HepG2 (cell line): ENCODE data around the gene ABCC10. TPM values are rescaled to one million over a fixed set of nuclear protein-coding genes. Genes with fewer than 3 reads are reported as not detected.

Experiments
- ATF1 ChIP-seq: IDR thresholded peaks from 2 replicates; pipeline ENCODE4 v1.6.1; 2016; ENCODE audit warnings: mild to moderate bottlenecking, control low read depth
- CAMTA2 ChIP-seq: sonication (generic); formaldehyde crosslinking; IDR thresholded peaks from 2 replicates; pipeline ENCODE4 v1.4.0; 2020; ENCODE audit warnings: mild to moderate bottlenecking, missing genetic modification reagents, borderline replicate concordance
- DR1 ChIP-seq: sonication (generic); formaldehyde crosslinking; IDR thresholded peaks from 2 replicates; pipeline ENCODE4 v1.8.0; 2021; ENCODE audit warnings: mild to moderate bottlenecking, missing genetic modification reagents, inconsistent platforms
- KAT7 ChIP-seq: IDR thresholded peaks from 2 replicates; pipeline ENCODE4 v1.6.1; 2018; ENCODE audit warnings: borderline replicate concordance, missing compliant biosample characterization
- MZF1 ChIP-seq: sonication (generic); formaldehyde crosslinking; IDR thresholded peaks from 2 replicates; pipeline ENCODE4 v1.8.1; 2023; ENCODE audit warnings: mild to moderate bottlenecking, missing genetic modification reagents, borderline replicate concordance
- NFIC ChIP-seq: IDR thresholded peaks from 2 replicates; pipeline ENCODE4 v1.6.1; 2012; ENCODE audit warnings: mild to moderate bottlenecking, low read length, inconsistent platforms
- PHF8 ChIP-seq: sonication (generic); formaldehyde crosslinking; IDR thresholded peaks from 2 replicates; pipeline ENCODE4 v1.5.0; 2020; ENCODE audit warnings: missing genetic modification reagents
- RFX1 ChIP-seq: fragments of 450-650 bp; IDR thresholded peaks from 2 replicates; pipeline ENCODE4 v1.6.1; 2017
- SMAD3 ChIP-seq: sonication (generic); formaldehyde crosslinking; IDR thresholded peaks from 2 replicates; pipeline ENCODE4 v1.4.0; 2020; ENCODE audit warnings: missing genetic modification reagents
- SOX6 ChIP-seq, 2 experiments: fragments of 450-650 bp in 1 of 2; sonication (generic) in 1 of 2; formaldehyde crosslinking in 1 of 2; IDR thresholded peaks; 2 replicates each; pipeline versions ENCODE4 v1.4.0 to v1.6.1; 2017 to 2020; ENCODE audit warnings: antibody characterized with exemption in 1 of 2, mild to moderate bottlenecking in 1 of 2, missing genetic modification reagents in 1 of 2
- ZC3H13 ChIP-seq: sonication (generic); formaldehyde crosslinking; IDR thresholded peaks from 2 replicates; pipeline ENCODE4 v1.8.1; 2023; ENCODE audit warnings: mild to moderate bottlenecking, missing genetic modification reagents, moderate library complexity
- ZNF563 ChIP-seq: sonication (generic); formaldehyde crosslinking; IDR thresholded peaks from 2 replicates; pipeline ENCODE4 v1.8.0; 2022; ENCODE audit warnings: mild to moderate bottlenecking, moderate library complexity, missing genetic modification reagents
- ZNF660 ChIP-seq: sonication (generic); formaldehyde crosslinking; IDR thresholded peaks from 2 replicates; pipeline ENCODE4 v1.5.1; 2020; ENCODE audit warnings: mild to moderate bottlenecking, low read depth, missing genetic modification reagents, borderline replicate concordance
- ZNF768 ChIP-seq: sonication (generic); formaldehyde crosslinking; IDR thresholded peaks from 2 replicates; pipeline ENCODE4 v1.4.0; 2020; ENCODE audit warnings: missing genetic modification reagents
- ZSCAN12 ChIP-seq: sonication (generic); formaldehyde crosslinking; IDR thresholded peaks from 2 replicates; pipeline ENCODE4 v1.9.0; 2021; ENCODE audit warnings: mild to moderate bottlenecking, missing genetic modification reagents
- polyA plus RNA-seq, 8 experiments: library from polyadenylated mRNA; depleted of rRNA in 3 of 8; stranded (reverse) in 7 of 8; unstranded in 1 of 8; fragments of >200 nt; fragmentation: Illumina TruSeq in 4 of 8; extraction: Trizol in 4 of 8; gene quantifications; 2 replicates each; pipeline versions ENCODE4 v1.2.1 to v1.2.3, GENCODE V29; 2011 to 2016; ENCODE audit warnings: low read depth in 4 of 8, missing spikeins in 1 of 8, mixed read lengths in 1 of 8; ENCODE audit not compliant: insufficient read depth in 1 of 8
- total RNA-seq, 5 experiments: library from RNA; depleted of rRNA; stranded (reverse); fragments of >200 nt; fragmentation: Illumina TruSeq; extraction: Trizol; gene quantifications; 2 replicates each; pipeline ENCODE4 v1.2.3, GENCODE V29; 2016; ENCODE audit warnings: low read depth in 1 of 5
- TF ChIP-seq, protein P1 (sequence below): sonication (generic); formaldehyde crosslinking; IDR thresholded peaks from one replicate; pipeline ENCODE4 v1.5.1; 2020; ENCODE audit warnings: mild to moderate bottlenecking, missing genetic modification reagents; ENCODE audit errors: not compliant biosample characterization
- TF ChIP-seq, protein P2 (sequence below): sonication (generic); formaldehyde crosslinking; IDR thresholded peaks from 2 replicates; pipeline ENCODE4 v1.4.0; 2020; ENCODE audit warnings: missing genetic modification reagents, borderline replicate concordance

The ABCC10 gene
- total and polyA plus RNA-seq, 2 of the 13 experiments (the other 11 are each of a cell fraction or from before 2014, with no cell fraction given), result 16.0 to 24.3 TPM

DNA sequence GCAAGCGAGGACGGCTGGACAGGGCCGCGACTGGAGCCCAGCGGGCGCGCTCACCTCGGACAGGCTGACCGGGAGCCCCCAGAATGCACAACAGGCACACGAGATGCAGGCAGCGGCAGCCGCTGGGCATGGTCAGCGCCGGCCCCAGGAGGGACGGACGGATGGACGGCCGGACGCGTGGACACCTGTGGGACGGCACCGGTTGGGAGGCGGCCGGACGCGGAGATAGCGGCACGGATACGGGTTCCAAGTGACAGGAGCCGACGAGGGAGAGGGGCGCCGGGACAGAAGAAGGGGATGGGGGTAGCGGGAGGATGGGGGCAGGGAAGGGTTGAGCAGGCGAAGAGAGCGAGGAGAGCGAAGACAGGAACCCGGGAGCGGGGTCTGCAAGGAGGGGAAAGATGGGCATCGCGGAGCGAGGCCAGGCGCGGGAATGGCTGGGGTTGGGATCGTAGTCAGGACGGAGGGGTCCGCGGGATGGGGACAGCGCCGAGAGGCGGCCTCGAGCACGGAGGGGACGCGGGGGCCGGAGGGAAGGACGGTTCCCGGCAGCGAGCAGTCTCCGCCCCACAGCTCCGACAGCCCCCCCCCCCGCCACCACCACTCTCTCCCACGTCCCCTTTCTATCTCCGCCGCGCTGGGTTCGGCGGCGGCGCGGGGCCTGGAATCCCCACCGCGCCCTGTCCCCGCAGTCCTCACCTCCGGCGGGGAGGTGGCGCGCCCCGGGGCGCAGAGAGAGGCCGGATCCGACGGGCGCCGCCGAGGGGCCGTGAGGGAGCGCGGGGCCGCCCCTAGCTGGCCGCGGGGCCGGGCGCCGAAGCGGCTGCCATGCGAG, 27.6 kb downstream of the ABCC10 start (continued):
- TF ChIP-seq, protein P1, sequence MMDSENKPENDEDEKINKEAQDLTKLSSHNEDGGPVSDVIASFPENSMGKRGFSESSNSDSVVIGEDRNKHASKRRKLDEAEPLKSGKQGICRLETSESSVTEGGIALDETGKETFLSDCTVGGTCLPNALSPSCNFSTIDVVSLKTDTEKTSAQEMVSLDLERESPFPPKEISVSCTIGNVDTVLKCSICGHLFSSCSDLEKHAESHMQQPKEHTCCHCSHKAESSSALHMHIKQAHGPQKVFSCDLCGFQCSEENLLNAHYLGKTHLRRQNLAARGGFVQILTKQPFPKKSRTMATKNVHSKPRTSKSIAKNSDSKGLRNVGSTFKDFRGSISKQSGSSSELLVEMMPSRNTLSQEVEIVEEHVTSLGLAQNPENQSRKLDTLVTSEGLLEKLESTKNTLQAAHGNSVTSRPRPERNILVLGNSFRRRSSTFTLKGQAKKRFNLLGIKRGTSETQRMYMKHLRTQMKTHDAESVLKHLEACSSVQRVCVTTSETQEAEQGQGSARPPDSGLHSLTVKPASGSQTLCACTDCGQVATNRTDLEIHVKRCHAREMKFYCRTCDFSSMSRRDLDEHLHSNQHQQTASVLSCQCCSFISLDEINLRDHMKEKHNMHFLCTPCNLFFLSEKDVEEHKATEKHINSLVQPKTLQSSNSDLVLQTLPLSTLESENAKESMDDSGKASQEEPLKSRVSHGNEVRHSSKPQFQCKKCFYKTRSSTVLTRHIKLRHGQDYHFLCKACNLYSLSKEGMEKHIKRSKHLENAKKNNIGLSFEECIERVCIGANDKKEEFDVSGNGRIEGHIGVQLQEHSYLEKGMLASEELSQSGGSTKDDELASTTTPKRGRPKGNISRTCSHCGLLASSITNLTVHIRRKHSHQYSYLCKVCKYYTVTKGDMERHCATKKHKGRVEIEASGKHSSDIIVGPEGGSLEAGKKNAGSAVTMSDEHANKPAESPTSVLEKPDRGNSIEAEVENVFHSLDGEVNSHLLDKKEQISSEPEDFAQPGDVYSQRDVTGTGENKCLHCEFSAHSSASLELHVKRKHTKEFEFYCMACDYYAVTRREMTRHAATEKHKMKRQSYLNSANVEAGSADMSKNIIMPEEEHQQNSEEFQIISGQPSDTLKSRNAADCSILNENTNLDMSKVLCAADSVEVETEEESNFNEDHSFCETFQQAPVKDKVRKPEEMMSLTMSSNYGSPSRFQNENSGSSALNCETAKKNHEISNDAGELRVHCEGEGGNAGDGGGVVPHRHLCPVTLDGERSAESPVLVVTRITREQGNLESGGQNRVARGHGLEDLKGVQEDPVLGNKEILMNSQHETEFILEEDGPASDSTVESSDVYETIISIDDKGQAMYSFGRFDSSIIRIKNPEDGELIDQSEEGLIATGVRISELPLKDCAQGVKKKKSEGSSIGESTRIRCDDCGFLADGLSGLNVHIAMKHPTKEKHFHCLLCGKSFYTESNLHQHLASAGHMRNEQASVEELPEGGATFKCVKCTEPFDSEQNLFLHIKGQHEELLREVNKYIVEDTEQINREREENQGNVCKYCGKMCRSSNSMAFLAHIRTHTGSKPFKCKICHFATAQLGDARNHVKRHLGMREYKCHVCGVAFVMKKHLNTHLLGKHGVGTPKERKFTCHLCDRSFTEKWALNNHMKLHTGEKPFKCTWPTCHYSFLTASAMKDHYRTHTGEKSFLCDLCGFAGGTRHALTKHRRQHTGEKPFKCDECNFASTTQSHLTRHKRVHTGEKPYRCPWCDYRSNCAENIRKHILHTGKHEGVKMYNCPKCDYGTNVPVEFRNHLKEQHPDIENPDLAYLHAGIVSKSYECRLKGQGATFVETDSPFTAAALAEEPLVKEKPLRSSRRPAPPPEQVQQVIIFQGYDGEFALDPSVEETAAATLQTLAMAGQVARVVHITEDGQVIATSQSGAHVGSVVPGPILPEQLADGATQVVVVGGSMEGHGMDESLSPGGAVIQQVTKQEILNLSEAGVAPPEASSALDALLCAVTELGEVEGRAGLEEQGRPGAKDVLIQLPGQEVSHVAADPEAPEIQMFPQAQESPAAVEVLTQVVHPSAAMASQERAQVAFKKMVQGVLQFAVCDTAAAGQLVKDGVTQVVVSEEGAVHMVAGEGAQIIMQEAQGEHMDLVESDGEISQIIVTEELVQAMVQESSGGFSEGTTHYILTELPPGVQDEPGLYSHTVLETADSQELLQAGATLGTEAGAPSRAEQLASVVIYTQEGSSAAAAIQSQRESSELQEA, result peak; percentile 92
- TF ChIP-seq ZNF768, result no peak; the same call in 1 of the 2 replicates
- no peak for TF ChIP-seq NFIC
- 0 out of 2 replicates have a peak, but pooled peaks have one; percentile 84 for TF ChIP-seq CAMTA2 (CRISPR knock-in tag)
- peak; percentile 87; the same call in 1 of the 2 replicates for TF ChIP-seq KAT7 (CRISPR knock-in tag)
- no peak for TF ChIP-seq SOX6 (IDR thresholded peaks at IDR 0.05)
- peak; percentile 68 for TF ChIP-seq SOX6 (CRISPR knock-in tag; IDR thresholded peaks at IDR 0.05)
- TF ChIP-seq RFX1, result no peak
- TF ChIP-seq ZSCAN12 (CRISPR knock-in tag), result no peak
- TF ChIP-seq, protein P2, sequence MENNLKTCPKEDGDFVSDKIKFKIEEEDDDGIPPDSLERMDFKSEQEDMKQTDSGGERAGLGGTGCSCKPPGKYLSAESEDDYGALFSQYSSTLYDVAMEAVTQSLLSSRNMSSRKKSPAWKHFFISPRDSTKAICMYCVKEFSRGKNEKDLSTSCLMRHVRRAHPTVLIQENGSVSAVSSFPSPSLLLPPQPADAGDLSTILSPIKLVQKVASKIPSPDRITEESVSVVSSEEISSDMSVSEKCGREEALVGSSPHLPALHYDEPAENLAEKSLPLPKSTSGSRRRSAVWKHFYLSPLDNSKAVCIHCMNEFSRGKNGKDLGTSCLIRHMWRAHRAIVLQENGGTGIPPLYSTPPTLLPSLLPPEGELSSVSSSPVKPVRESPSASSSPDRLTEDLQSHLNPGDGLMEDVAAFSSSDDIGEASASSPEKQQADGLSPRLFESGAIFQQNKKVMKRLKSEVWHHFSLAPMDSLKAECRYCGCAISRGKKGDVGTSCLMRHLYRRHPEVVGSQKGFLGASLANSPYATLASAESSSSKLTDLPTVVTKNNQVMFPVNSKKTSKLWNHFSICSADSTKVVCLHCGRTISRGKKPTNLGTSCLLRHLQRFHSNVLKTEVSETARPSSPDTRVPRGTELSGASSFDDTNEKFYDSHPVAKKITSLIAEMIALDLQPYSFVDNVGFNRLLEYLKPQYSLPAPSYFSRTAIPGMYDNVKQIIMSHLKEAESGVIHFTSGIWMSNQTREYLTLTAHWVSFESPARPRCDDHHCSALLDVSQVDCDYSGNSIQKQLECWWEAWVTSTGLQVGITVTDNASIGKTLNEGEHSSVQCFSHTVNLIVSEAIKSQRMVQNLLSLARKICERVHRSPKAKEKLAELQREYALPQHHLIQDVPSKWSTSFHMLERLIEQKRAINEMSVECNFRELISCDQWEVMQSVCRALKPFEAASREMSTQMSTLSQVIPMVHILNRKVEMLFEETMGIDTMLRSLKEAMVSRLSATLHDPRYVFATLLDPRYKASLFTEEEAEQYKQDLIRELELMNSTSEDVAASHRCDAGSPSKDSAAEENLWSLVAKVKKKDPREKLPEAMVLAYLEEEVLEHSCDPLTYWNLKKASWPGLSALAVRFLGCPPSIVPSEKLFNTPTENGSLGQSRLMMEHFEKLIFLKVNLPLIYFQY (CRISPR knock-in tag), result peak; percentile 65; the same call in 1 of the 2 replicates
- TF ChIP-seq PHF8 (CRISPR knock-in tag), result no peak; the same call in 1 of the 2 replicates
- no peak for TF ChIP-seq ZNF660 (CRISPR knock-in tag)
- TF ChIP-seq ZC3H13 (CRISPR knock-in tag), result no peak; the same call in none of the 2 replicates
- TF ChIP-seq ZNF563 (CRISPR knock-in tag), result peak; percentile 84; the same call in 1 of the 2 replicates
- peak; percentile 70; the same call in 1 of the 2 replicates for TF ChIP-seq MZF1
- no peak for TF ChIP-seq ATF1
- no peak for TF ChIP-seq DR1 (CRISPR knock-in tag)
- TF ChIP-seq SMAD3 (CRISPR knock-in tag), result no peak
